Measurements from ENCODE around the gene AGMO. TPM values are rescaled to one million over a fixed set of nuclear protein-coding genes. Genes with fewer than 3 reads are reported as not detected.
A peak's percentile ranks its signal among the peaks of the same experiment; 100 is the strongest.

The AGMO gene
- total RNA-seq, 1 donor from 2014 or later: 0.05 TPM

DNA sequence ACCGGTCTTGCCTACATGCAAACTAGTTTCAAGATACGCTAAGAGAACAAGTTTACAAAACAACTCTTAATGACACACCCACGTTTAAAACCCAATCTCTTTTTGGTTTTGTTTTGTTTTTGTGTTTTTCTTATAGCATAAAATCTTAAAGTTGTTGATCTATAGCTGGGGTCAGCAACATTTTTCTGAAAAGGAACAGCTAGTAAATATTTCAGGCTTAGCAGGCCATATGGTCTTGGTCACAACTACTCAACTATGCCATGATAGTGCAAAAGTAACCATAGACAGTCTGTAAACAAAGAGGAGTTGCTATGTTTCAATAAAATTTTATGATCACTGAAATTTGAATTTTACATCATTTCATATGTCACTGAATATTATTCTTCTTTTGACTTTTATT lies 327.4 kb downstream of the AGMO start:
- DNase-seq (ENCODE audit: low read depth): no peak

GRCh38 chr7:15228831-15229230 lies 333.0 kb downstream of the AGMO start:
- DNase-seq (ENCODE audit: low read depth): no peak

- DNase-seq (ENCODE audit: low read depth): no peak
Observed at GRCh38 chr7:15225981-15226380, 335.8 kb downstream of the AGMO start.

GRCh38 chr7:15219758-15220157 lies 342.1 kb downstream of the AGMO start:
- DNase-seq (ENCODE audit: low read depth): no peak

DNA sequence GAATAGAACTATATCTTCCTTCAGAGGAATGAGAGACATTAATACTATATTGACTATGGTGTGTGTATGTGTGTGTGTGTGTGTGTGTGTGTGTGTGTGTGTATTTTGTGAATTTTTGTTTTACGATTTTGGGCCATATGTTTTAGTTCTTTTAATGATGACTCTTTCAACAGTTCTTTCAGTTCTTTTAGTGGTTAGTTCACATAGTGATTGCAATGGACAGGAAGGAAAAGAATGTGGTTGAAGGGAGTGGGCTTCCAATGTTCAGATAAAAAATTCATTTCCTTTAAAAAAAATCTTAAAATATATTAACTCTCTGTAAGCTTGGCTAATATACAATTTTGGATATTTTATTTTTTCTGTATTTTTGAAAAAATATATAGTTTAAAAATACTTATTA lies 343.6 kb downstream of the AGMO start:
- DNase-seq (ENCODE audit: low read depth): no peak

DNA sequence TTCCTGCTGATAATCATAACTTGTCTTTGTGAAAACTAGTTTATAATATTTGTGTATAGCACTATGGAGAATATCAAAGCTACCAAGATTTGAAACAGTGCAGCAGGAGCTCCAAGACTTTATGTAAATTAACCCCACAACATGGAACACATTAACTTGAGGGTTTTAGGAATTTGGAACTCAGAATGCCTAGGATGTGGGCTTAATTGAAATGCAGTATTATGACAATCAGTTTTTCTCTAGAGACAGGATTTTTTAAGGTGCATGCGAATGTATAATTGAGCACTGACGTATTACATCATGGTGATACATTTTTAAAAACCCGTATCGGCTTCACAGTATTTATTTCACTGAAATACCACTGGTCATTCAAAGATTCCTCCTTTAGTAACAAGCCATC lies 346.2 kb downstream of the AGMO start:
- no peak for DNase-seq (ENCODE audit: low read depth)

DNA sequence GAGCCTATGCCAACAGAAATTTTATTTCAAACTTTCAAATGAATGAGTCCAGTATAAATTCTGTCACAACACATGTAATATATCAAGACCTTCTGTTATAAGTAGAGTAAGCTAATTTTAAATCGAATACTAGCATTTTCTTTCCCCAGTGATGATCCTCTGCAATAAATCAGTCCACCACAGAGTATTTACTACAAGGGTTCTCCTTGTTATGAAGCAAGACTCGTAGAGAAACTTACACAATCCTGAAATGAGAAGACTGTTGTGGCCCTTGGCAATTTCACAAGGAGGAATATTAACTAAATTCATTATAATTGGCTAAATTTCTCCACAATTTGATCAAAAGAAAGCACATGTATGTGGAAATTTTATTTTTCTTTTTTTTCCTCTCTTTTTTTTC lies 346.8 kb downstream of the AGMO start:
- DNase-seq (ENCODE audit: low read depth): no peak

DNA sequence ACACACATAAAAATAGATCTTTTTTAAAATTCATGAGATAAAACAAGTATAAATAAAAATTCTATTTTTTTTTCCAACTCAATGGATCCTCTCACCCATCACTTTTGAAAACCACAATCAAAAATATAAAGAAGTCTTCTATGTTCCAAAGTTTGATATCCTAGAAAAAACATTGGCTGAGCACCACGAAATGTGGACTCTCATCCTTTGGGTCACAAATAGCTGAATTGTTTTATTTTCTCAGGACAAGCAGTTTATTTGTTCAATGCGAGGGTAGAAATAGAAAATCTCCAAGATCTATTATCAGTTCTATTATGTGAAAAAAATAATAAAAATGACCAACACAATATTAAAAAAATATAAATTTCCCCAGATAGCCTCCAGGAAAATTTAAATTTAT lies 348.7 kb downstream of the AGMO start:
- DNase-seq (ENCODE audit: low read depth): no peak

DNA sequence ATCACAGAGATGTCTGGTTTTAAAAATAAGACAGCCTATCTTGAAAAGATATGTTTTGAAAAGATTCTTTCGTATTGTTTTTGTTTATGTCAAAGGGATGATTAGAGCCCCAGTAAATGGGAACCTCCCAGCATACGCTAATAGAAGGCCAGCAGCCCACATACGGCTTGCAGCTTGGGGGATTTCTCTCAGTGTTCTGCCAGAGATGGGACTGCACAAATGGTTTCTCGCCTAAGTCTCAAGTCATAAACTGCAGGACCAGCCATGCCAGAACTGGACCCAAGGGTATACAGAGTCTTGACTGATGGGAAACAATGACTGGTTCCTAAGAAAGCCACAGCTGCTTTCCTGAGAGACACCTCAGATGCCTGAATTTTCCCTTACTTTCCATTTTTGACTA lies 352.4 kb downstream of the AGMO start:
- DNase-seq (ENCODE audit: low read depth): no peak

GRCh38 chr7:15204421-15204820 lies 357.4 kb downstream of the AGMO start:
- no peak for DNase-seq (ENCODE audit: low read depth)

DNA sequence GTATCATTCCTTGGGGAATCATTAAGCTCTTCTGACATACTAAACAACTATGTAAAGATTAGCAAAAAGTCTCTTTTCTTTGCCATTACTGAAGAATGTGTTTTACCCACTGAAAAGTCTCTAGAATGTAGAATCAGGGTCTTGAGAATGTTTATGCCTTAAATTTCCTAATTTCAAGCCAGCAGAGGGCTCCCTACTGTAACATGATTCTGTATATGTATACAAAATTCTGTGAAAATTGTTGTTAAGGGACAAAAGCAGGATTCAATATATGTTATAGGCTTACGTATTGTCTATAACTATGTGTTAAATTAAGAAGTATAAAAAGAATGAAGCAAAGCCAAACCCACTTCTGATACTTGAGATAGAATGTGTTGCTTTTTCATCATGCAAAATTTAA lies 362.3 kb downstream of the AGMO start:
- DNase-seq (ENCODE audit: low read depth): peak; percentile 2

DNA sequence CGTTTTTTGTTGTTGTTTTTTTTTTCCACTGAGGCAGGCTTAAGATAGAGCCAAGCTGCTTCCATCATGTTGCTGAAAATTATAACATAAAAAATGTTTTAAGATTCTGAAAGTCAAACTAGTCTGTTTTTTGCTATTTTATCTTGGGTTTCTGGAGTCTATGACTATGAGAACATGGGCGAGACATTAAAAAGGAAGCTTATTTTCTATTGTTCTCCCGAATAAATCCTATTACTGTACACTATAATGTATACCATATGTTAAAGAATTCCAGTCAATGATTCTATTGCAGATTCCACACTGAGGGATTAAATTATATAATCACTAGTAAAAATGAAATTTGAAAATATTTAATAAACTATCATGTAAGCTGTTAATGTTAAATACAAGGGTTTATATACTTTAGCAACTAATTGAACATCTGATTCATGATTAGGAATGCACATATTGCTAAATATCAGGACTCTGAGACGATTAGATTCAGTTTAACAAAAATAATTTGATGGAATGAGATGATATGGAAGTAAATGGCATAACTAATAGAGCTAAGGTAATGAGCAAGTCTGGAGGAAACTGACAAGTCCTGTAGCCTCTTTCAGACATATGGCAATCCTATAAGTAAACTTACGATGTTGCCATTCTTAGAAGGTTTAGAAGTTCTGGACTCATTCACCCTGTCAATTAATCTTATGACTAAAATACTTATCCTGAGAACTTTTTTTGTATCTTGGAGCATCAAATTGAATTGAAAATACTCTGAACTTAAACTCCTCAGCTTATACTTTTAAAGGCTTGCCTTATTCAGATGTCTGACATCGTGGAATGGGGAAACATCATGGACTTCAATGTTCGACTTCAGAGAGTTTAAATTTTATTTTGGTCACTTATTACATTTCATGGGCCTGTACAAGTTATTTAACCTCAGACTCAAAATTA lies 364.5 kb downstream of the AGMO start:
- no peak for DNase-seq (ENCODE audit: low read depth)

DNA sequence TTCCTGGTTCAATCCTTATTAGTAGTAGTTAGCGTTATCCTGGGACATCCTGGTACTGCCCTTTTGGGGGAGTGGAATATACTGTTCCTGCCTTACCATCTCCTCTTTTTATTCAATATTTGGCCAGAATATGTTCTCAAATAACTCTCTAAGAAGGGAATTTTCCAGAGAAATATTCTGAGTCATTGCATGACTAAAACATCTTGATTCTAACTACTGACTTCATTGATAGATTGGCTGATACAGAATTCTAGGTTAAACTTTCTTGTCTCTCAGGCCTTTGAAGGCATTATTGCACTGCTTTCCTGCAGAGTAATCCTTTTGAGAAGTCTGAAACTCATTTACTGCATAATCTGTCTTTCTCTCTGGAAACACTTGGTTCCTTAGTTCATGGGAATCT lies 383.8 kb downstream of the AGMO start:
- DNase-seq (ENCODE audit: low read depth): peak; percentile 9

DNA sequence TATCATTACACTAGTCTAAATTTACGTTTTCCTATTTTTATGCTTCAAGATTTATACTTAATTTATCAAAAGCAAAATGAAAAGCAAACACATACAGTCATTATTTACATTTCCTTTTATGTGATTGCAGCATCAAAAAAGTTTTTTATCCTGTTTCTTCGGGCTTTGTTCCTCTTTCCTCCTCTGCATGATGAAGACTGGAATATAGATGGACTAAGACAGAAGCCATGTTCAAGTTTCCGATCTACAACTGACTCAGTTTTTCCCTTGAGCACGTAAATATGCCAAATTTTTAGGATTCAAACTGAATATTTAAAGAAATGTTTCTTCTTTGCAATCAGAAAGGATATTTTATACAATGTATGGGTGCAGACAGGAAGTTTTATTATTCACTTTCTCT lies 385.7 kb downstream of the AGMO start:
- no peak for DNase-seq (ENCODE audit: low read depth)

- DNase-seq (ENCODE audit: low read depth): no peak
Observed at GRCh38 chr7:15175152-15175551, 386.7 kb downstream of the AGMO start.

DNA sequence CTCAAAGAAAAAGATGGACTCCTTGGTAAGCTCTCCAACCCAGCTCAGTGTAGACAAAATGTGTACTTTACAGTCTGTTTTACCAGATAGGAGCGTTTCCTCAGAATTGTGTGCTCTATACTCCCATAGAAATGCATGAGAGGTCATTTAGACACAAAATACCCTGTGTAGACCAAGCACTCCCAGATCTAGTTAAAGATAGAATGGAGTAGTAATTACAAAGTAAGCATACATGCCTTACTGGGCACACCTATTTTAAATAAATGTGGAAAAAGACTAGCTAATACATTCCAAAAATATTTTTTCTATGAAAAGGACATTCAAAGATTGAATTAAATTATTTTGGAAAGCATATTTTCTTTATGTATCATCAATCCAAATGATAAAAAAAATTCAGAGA lies 387.3 kb downstream of the AGMO start:
- no peak for DNase-seq (ENCODE audit: low read depth)

DNA sequence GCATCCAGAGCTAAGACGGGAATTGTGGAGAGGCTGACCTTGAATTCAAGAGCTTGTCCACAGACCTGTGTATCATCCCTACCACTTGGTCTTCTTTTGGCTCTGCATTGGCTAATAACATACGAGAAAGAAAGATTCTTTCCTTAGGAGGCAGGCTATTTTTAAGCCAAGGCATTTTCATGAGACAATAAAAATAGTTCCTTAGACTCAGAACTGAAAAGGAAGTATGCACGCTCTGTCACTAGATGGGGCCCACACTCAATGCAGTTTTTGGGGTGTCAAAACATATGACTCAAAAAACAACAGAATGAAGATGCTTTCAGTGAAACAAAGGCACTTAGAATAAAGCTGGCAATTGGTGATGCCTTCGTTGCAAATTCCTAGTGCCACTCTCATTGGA lies 393.3 kb downstream of the AGMO start:
- peak; percentile 6 for DNase-seq (ENCODE audit: low read depth)

GRCh38 chr7:15167912-15168311 lies 393.9 kb downstream of the AGMO start:
- peak; percentile 85 for DNase-seq (ENCODE audit: low read depth)

DNA sequence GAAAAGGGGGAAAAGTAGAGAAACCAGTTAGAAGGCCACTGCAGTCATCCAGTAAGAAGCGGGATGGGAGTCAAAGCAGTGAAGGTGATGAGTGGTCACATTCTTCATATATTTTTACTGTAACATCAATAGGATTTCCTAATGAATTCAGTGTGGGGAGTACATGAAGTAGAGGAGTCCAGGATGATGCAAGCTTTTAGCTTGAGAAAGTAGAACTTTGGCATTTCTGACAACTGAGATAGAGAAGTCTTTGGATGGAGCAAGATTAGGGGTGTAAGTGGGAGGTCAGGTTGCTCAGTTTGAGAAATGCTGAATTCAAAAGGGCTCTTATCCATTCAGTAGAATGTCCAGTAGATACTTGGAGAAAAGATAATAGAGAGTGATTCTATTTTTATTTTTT lies 395.2 kb downstream of the AGMO start:
- DNase-seq (ENCODE audit: low read depth): no peak

GRCh38 chr7:15159261-15159660 lies 402.6 kb downstream of the AGMO start:
- DNase-seq (ENCODE audit: low read depth): no peak

- DNase-seq (ENCODE audit: low read depth): peak; percentile 73
Observed at GRCh38 chr7:15158141-15158810, 403.5 kb downstream of the AGMO start.

Data from renal cortical epithelial cell (primary cell).